DOHH2 (cell line): Measurements from ENCODE around the gene DENND1A.

Experiments used
- H3F3A ChIP-seq: fragments of 200-600 bp; sonication (generic), shearing (Covaris generic); 2 replicates; pipeline ENCODE4 v1.6.0; 2016; ENCODE audit warnings: antibody characterized with exemption, mild to moderate bottlenecking; ENCODE audit not compliant: control insufficient read depth, insufficient read depth
- H3K27ac ChIP-seq: fragments of 200-600 bp; sonication (generic); 2 replicates; pipeline ENCODE4 v1.5.1; 2014; ENCODE audit warnings: low read depth, mild to moderate bottlenecking, low read length, moderate library complexity
- H3K27me3 ChIP-seq: fragments of 200-600 bp; sonication (generic); 2 replicates; pipeline ENCODE4 v1.6.1; 2014; ENCODE audit warnings: mild to moderate bottlenecking, low read length, mixed read lengths; ENCODE audit not compliant: control insufficient read depth
- H3K36me3 ChIP-seq: fragments of 200-600 bp; sonication (generic); 2 replicates; pipeline ENCODE4 v1.6.1; 2014; ENCODE audit warnings: mild to moderate bottlenecking, low read length, moderate library complexity, mixed read lengths; ENCODE audit not compliant: control insufficient read depth
- H3K4me1 ChIP-seq: fragments of 200-600 bp; sonication (generic); 2 replicates; pipeline ENCODE4 v1.6.1; 2014; ENCODE audit warnings: mild to moderate bottlenecking, low read length, mixed read lengths; ENCODE audit not compliant: control insufficient read depth
- H3K4me2 ChIP-seq: fragments of 200-600 bp; sonication (generic); 2 replicates; pipeline ENCODE4 v1.6.0; 2014; ENCODE audit warnings: mild to moderate bottlenecking, low read length, moderate library complexity
- H3K4me3 ChIP-seq: fragments of 200-600 bp; sonication (generic); 2 replicates; pipeline ENCODE4 v1.5.1; 2014; ENCODE audit warnings: mild to moderate bottlenecking, low read length, mixed read lengths
- H3K79me2 ChIP-seq: fragments of 200-600 bp; sonication (generic); 2 replicates; pipeline ENCODE4 v1.6.1; 2014; ENCODE audit warnings: mild to moderate bottlenecking, low read length, mixed read lengths; ENCODE audit not compliant: control insufficient read depth
- H3K9me2 ChIP-seq: fragments of 200-600 bp; sonication (generic); replicated peaks from 2 replicates; pipeline ENCODE4 v1.6.1; 2014; ENCODE audit warnings: mild to moderate bottlenecking, low read length, mixed read lengths; ENCODE audit not compliant: control insufficient read depth
- H3K9me3 ChIP-seq: fragments of 200-600 bp; sonication (generic); 2 replicates; pipeline ENCODE4 v1.6.1; 2014; ENCODE audit warnings: antibody characterized with exemption, low read length, mixed read lengths; ENCODE audit not compliant: control insufficient read depth, insufficient read depth
- H4K20me1 ChIP-seq: fragments of 200-600 bp; sonication (generic); 2 replicates; pipeline ENCODE4 v1.6.0; 2014; ENCODE audit warnings: low read depth, mild to moderate bottlenecking, antibody characterized with exemption, low read length, moderate library complexity; ENCODE audit not compliant: control insufficient read depth, insufficient read depth
- CTCF ChIP-seq: fragments of 200-600 bp; sonication (generic); IDR thresholded peaks from one replicate; pipeline ENCODE4 v1.5.1; 2014; ENCODE audit warnings: antibody characterized with exemption, mild to moderate bottlenecking, low read depth, low read length; ENCODE audit not compliant: poor library complexity, severe bottlenecking
- EZH2phosphoT487 ChIP-seq: fragments of 200-600 bp; sonication (generic); IDR thresholded peaks from 2 replicates; pipeline ENCODE4 v1.6.1; 2017; ENCODE audit warnings: borderline replicate concordance, mild to moderate bottlenecking, antibody characterized with exemption, low read length, moderate library complexity, mixed read lengths

The DENND1A gene

GRCh38 chr9:123717581-123718175, 212.2 kb downstream of the DENND1A start:
- no peaks in the 10 kb centered on the region for H3F3A ChIP-seq
- no peaks in the 10 kb centered on the region for H4K20me1 ChIP-seq
- no peak for TF ChIP-seq CTCF
- no peak for TF ChIP-seq EZH2phosphoT487
- no peak overlapping the region for H3K27ac ChIP-seq
- H3K4me2 ChIP-seq = no peak overlapping the region
- H3K79me2 ChIP-seq = no peaks in the 10 kb centered on the region
- no peaks in the 10 kb centered on the region for H3K27me3 ChIP-seq
- no peak overlapping the region for H3K4me3 ChIP-seq
- no peaks in the 10 kb centered on the region for H3K36me3 ChIP-seq
- peaks cover 3% of the 10 kb centered on the region; the same call in 1 of the 2 replicates for H3K4me1 ChIP-seq
- H3K9me2 ChIP-seq = no peaks in the 10 kb centered on the region
- peaks cover 6% of the 10 kb centered on the region; the same call in 1 of the 2 replicates for H3K9me3 ChIP-seq

GRCh38 chr9:123716339-123716945, 213.5 kb downstream of the DENND1A start:
- Histone ChIP-seq H3K36me3 (no peaks in the 10 kb centered on the region), H3F3A (no peaks in the 10 kb centered on the region), H3K4me3 (no peak overlapping the region), H3K9me3 (no peaks in the 10 kb centered on the region; the same call in 1 of the 2 replicates), H3K27me3 (no peaks in the 10 kb centered on the region), H3K4me2 (no peak overlapping the region), H4K20me1 (no peaks in the 10 kb centered on the region), H3K4me1 (peaks cover 3% of the 10 kb centered on the region; the same call in 1 of the 2 replicates), H3K79me2 (no peaks in the 10 kb centered on the region), H3K9me2 (no peaks in the 10 kb centered on the region), H3K27ac (no peak overlapping the region)
- no peak for TF ChIP-seq EZH2phosphoT487
- TF ChIP-seq CTCF = no peak

- H3K4me2 ChIP-seq = no peak overlapping the region
- H3K79me2 ChIP-seq = no peaks in the 10 kb centered on the region
- no peaks in the 10 kb centered on the region for H3K36me3 ChIP-seq
- no peaks in the 10 kb centered on the region for H3K27me3 ChIP-seq
- H3K4me3 ChIP-seq = no peak overlapping the region
- no peaks in the 10 kb centered on the region for H4K20me1 ChIP-seq
- H3K4me1 ChIP-seq = peaks cover 3% of the 10 kb centered on the region; the same call in 1 of the 2 replicates
- H3K9me2 ChIP-seq = no peaks in the 10 kb centered on the region
- H3K9me3 ChIP-seq = no peaks in the 10 kb centered on the region
- TF ChIP-seq EZH2phosphoT487 (no peak), CTCF (no peak)
- no peaks in the 10 kb centered on the region for H3F3A ChIP-seq
- no peak overlapping the region for H3K27ac ChIP-seq
These were observed 214.7 kb downstream of the DENND1A start for GRCh38 chr9:123715258-123715657.
